ENCODE data around the gene YEATS2.

DNA sequence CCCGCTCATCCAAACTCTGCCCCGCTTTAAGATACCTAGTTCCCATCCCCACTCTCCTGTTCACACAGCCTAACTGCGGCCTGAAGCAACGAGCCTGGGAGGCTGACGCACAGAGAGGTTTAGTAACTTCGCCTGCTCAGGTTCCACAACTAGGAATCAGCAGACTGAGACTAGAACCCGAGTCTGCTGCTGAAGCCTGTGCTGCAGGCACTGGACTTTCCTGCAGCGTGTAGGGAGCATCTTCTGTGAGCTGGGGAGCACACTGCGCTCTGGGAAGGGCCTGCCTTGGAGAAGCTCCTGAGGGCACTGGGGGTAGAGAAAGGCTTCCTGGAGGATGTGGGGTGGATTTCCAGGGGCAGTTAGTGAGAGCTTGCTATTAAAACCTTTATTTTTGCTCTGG, 132.6 kb downstream of the YEATS2 start:
- TF ChIP-seq, protein P1, sequence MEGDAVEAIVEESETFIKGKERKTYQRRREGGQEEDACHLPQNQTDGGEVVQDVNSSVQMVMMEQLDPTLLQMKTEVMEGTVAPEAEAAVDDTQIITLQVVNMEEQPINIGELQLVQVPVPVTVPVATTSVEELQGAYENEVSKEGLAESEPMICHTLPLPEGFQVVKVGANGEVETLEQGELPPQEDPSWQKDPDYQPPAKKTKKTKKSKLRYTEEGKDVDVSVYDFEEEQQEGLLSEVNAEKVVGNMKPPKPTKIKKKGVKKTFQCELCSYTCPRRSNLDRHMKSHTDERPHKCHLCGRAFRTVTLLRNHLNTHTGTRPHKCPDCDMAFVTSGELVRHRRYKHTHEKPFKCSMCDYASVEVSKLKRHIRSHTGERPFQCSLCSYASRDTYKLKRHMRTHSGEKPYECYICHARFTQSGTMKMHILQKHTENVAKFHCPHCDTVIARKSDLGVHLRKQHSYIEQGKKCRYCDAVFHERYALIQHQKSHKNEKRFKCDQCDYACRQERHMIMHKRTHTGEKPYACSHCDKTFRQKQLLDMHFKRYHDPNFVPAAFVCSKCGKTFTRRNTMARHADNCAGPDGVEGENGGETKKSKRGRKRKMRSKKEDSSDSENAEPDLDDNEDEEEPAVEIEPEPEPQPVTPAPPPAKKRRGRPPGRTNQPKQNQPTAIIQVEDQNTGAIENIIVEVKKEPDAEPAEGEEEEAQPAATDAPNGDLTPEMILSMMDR (IDR thresholded peaks at IDR 0.05), result no peak
- no peak for TF ChIP-seq POLR2A (IDR thresholded peaks at IDR 0.05)

Measured in uterus (tissue), 2 donors.